CD1c-positive myeloid dendritic cell (primary cell): ENCODE results near the gene ECI2.
A peak's percentile ranks its signal among the peaks of the same experiment; 100 is the strongest.

ENCODE experiments used
- DNase-seq: peaks from one replicate; pipeline ENCODE4 v3.0.0-alpha.2; 2016; ENCODE audit errors: extremely low spot score

ECI2 gene

GRCh38 chr6:4134841-4135664 is at the start of gene ECI2:
TSS of gene ECI2 (minus strand) at chr6:4135575. CDS start at chr6:4135560, 15 bp downstream.
- DNase-seq: peak; percentile 80

GRCh38 chr6:4180652-4181255 is 45.4 kb upstream of the ECI2 start:
- DNase-seq: no peak

GRCh38 chr6:4179960-4180651 is 44.7 kb upstream of the ECI2 start:
- no peak for DNase-seq

- no peak for DNase-seq
Measured at GRCh38 chr6:4178737-4179333, 43.5 kb upstream of the ECI2 start.

- DNase-seq: no peak
Measured at GRCh38 chr6:4176907-4177306, 41.5 kb upstream of the ECI2 start.

GRCh38 chr6:4174042-4174441 is 38.7 kb upstream of the ECI2 start:
- DNase-seq: no peak

GRCh38 chr6:4172368-4172767 is 37.0 kb upstream of the ECI2 start:
- no peak for DNase-seq

- DNase-seq: no peak
Measured at GRCh38 chr6:4170297-4170696, 34.9 kb upstream of the ECI2 start.

- DNase-seq: no peak
Measured at GRCh38 chr6:4169028-4169789, 33.8 kb upstream of the ECI2 start.

- DNase-seq: no peak
Measured at GRCh38 chr6:4167833-4168232, 32.5 kb upstream of the ECI2 start.

- DNase-seq: no peak
Measured at GRCh38 chr6:4167123-4167522, 31.7 kb upstream of the ECI2 start.

GRCh38 chr6:4164456-4164855 is 29.1 kb upstream of the ECI2 start:
- DNase-seq: no peak

GRCh38 chr6:4164117-4164442 is 28.7 kb upstream of the ECI2 start:
- DNase-seq: no peak

GRCh38 chr6:4163408-4164116 is 28.2 kb upstream of the ECI2 start:
- no peak for DNase-seq

- DNase-seq: no peak
Measured at GRCh38 chr6:4162370-4162769, 27.0 kb upstream of the ECI2 start.

GRCh38 chr6:4159491-4159890 is 24.1 kb upstream of the ECI2 start:
- no peak for DNase-seq

- DNase-seq: no peak
Measured at GRCh38 chr6:4157506-4157905, 22.1 kb upstream of the ECI2 start.

GRCh38 chr6:4155848-4156466 is 20.6 kb upstream of the ECI2 start:
- DNase-seq: peak; percentile 84

- DNase-seq: no peak
Measured at GRCh38 chr6:4153514-4153985, 18.2 kb upstream of the ECI2 start.

GRCh38 chr6:4145083-4145482 is 9.7 kb upstream of the ECI2 start:
- DNase-seq: no peak

GRCh38 chr6:4139272-4139671 is 3.9 kb upstream of the ECI2 start:
- DNase-seq: no peak
